HG03354 (cell line): ENCODE results near the gene CAPZB.
"Not testable (repeated sequence)": the region's sequence is repeated elsewhere in the genome, so short reads cannot be mapped to it uniquely, and the experiment has no call there.

Experiments used
- ATAC-seq: cut with Tn5 transposase; IDR thresholded peaks from one replicate; pipeline ENCODE4 v1.9.1; 2021; ENCODE audit warnings: mild to moderate bottlenecking; ENCODE audit not compliant: unreplicated experiment, poor library complexity, severe bottlenecking

CAPZB gene

GRCh38 chr1:19310061-19310460 lies 175.3 kb downstream of the CAPZB start:
- no peak for ATAC-seq

DNA sequence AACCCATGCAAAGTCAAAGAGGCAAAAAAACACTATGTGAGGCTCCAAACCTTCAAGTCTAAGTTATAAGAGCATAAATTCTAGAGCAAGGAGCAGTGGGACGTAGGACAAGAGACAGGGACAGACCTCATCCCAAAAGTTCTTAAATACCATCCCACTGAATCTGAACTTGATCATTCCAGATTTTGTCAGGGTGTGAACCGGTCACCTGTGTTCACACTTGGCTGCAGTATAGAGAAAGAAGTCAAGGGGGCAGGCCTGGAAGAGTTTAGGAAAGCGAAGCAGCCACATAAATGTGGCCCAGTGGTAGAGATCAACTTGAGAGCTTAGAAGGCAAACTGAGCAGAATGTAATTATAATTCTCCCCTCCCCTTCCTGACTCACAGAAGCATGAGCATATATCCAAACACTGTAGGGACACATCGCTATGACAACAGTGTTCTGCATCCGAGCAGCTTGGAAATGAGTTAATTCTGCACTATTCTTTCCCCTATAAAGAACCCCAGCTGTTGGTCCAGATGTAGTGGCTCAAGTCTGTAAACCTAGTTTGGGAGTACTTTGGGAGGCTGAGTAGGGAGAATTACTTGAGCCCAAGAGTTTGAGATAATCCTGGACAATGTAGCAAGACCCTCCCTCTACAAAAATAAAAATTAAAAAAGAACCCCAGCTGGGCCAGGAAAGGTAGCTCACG lies 176.1 kb downstream of the CAPZB start:
- ATAC-seq: no peak

- no peak for ATAC-seq
Observed at GRCh38 chr1:19308509-19308907, 176.8 kb downstream of the CAPZB start.

DNA sequence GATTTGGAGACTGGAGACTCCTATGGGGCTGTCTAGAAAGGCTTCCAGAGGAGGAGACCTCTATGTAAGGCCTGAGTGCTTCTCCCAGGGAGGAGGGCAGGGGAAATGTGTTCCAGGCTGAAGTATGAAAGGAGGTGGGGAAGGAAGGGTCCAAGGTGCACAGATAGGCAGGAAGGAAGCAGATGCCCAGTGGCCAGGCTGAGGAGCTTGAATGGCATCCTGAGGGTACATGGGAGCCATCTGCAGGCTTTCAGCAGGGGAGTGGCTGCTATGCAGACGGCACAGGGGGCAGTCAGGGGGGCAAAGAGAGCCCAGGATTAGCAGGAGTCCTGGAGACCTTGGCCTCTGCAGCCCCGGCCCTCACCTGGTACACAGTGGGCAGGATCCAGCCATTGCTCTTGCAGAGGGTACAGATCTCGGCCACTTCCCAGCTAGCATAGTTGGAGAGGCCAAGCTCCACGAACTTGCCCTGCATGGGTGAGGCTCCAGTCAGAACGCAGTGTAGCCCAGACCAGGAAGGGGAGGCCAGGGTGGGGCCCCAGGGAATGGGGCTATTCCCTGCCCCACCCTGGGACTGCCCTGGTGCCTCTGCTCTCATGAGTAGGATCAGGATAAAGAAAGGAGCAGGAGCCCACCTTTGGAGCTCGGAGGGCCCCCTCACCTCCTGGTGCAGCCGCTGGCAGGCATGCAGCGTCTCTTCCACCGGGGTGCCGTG lies 177.4 kb downstream of the CAPZB start:
- ATAC-seq: no peak

- ATAC-seq: no peak
Observed at GRCh38 chr1:19306941-19307340, 178.4 kb downstream of the CAPZB start.

GRCh38 chr1:19305880-19306279 lies 179.5 kb downstream of the CAPZB start:
- ATAC-seq: no peak

GRCh38 chr1:19304081-19304480 lies 181.3 kb downstream of the CAPZB start:
- ATAC-seq: not testable (repeated sequence)

DNA sequence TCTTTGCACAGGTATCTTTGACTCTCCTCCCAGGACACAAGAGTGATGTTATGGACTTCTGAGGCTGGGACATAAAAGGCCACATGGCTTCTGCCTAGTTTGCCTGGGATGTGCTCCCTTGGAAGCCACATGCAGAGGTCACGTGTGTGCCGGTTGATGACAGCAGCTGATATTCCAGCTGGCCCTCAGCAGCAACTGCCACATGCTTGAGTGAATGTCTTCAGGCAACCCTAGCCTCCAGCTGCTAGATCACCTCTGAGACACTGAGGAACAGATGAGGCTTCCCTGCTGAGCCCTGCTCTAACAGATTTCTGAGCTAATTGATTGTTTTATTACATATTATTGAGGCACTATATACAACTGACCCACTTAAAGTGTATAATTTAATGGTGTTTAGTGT lies 185.1 kb downstream of the CAPZB start:
- ATAC-seq: no peak

- ATAC-seq: no peak
Observed at GRCh38 chr1:19294638-19295037, 190.7 kb downstream of the CAPZB start.

GRCh38 chr1:19289244-19289643 lies 196.1 kb downstream of the CAPZB start:
- no peak for ATAC-seq
